K562 (cell line): ENCODE measurements around the gene POLR2L. TPM values are rescaled to one million over a fixed set of nuclear protein-coding genes. Genes with fewer than 3 reads are reported as not detected.
A peak's percentile ranks its signal among the peaks of the same experiment; 100 is the strongest.

Experiments used
- ERF ChIP-seq: fragments of 450-650 bp; formaldehyde crosslinking; IDR thresholded peaks from 2 replicates; pipeline ENCODE4 v1.4.0; 2020; ENCODE audit warnings: mild to moderate bottlenecking, mixed read lengths
- RBM22 ChIP-seq: fragments of 200-400 bp; formaldehyde crosslinking; IDR thresholded peaks from 2 replicates; pipeline ENCODE4 v1.6.1; 2018; ENCODE audit warnings: low read length, low read depth; ENCODE audit not compliant: poor library complexity, severe bottlenecking
- ZNF253 ChIP-seq: fragments of 250-450 bp; sonication (Bioruptor Pico); conservative IDR thresholded peaks from 2 replicates; pipeline ENCODE4 v1.6.1; 2021; ENCODE audit warnings: mild to moderate bottlenecking
- ZNF431 ChIP-seq: sonication (generic); formaldehyde crosslinking; IDR thresholded peaks from 2 replicates; pipeline ENCODE4 v1.8.0; 2022; ENCODE audit warnings: mild to moderate bottlenecking, missing genetic modification reagents
- polyA plus RNA-seq, 8 experiments: library from polyadenylated mRNA; depleted of rRNA in 4 of 8; stranded (reverse) in 5 of 8; unstranded in 3 of 8; fragments of >200 nt; fragmentation: Nextera tagmentation in 2 of 8; fragmentation: Illumina TruSeq in 1 of 8; extraction: Ambion mirVana in 2 of 8; extraction: Trizol in 1 of 8; gene quantifications; 2 replicates each; pipeline versions ENCODE4 v1.2.1 to v1.2.3, GENCODE V29; 2011 to 2014; ENCODE audit warnings: inconsistent platforms in 1 of 8, missing spikeins in 1 of 8
- total RNA-seq, 7 experiments: library from RNA; depleted of rRNA in 6 of 7; stranded (reverse); fragments of >200 nt in 6 of 7; fragmentation: Illumina TruSeq in 2 of 7; extraction: Trizol in 2 of 7; gene quantifications; 2 replicates each; pipeline versions ENCODE4 v1.2.1 to v1.2.3, GENCODE V29; 2011 to 2021; ENCODE audit warnings: low replicate concordance in 1 of 7
- TF ChIP-seq, protein P1 (sequence below): fragments of 450-650 bp; formaldehyde crosslinking; IDR thresholded peaks from 2 replicates; pipeline ENCODE4 v1.4.0; 2020; ENCODE audit warnings: mild to moderate bottlenecking, moderate library complexity
- TF ChIP-seq, protein P2 (sequence below): fragments of 250-450 bp; sonication (Bioruptor Pico); IDR thresholded peaks from 2 replicates; pipeline ENCODE4 v1.8.0; 2022; ENCODE audit warnings: moderate library complexity, mild to moderate bottlenecking, inconsistent platforms

POLR2L gene
- total and polyA plus RNA-seq, 9 of the 15 experiments (the other 6 are each of a cell fraction or from before 2014, with no cell fraction given) = 38.3 to 688 (median 108) TPM

- TF ChIP-seq ERF (CRISPR knock-in tag) (0 out of 2 replicates have a peak, but pooled peaks have one; percentile 48), RBM22 (peak; percentile 44), ZNF253 (CRISPR knock-in tag) (no peak), ZNF431 (CRISPR knock-in tag) (no peak)
- TF ChIP-seq, protein P1, sequence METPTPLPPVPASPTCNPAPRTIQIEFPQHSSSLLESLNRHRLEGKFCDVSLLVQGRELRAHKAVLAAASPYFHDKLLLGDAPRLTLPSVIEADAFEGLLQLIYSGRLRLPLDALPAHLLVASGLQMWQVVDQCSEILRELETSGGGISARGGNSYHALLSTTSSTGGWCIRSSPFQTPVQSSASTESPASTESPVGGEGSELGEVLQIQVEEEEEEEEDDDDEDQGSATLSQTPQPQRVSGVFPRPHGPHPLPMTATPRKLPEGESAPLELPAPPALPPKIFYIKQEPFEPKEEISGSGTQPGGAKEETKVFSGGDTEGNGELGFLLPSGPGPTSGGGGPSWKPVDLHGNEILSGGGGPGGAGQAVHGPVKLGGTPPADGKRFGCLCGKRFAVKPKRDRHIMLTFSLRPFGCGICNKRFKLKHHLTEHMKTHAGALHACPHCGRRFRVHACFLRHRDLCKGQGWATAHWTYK (CRISPR knock-in tag) = peak; percentile 61; the same call in 1 of the 2 replicates
- TF ChIP-seq, protein P2, sequence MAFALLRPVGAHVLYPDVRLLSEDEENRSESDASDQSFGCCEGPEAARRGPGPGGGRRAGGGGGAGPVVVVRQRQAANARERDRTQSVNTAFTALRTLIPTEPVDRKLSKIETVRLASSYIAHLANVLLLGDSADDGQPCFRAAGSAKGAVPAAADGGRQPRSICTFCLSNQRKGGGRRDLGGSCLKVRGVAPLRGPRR = 0 out of 2 replicates have a peak, but pooled peaks have one; percentile 43
Measured at GRCh38 chr11:819943-820649, 22.2 kb downstream of the POLR2L start (continued).
